ENCODE results near the gene GXYLT1.
A peak's percentile ranks its signal among the peaks of the same experiment; 100 is the strongest.
"Not testable (repeated sequence)": the region's sequence is repeated elsewhere in the genome, so short reads cannot be mapped to it uniquely, and the experiment has no call there.

Gene GXYLT1

GRCh38 chr12:42129595-42130204, 15.0 kb downstream of the GXYLT1 start:
- no peak for DNase-seq (ENCODE audit: insufficient read length, low spot score)

DNA sequence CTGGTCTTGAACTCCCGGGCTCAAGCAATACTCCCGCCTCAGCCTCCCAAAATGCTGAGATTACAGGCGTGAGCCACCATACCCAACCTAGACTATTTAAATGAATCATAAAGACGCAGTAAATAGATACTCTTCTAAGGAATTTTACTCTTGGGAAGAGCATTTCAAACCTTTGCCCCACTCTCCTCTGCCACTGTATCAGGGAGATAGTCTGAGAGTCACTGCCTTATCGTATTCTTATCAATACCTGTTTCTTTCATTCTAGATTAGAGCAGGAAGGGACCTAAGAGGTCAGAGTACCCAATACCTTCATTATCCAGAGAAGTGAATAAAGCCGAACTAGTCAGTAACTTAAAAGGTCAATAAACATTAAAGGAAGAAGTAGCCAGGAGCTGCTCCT, 15.8 kb downstream of the GXYLT1 start:
- TF ChIP-seq PAX5 (IDR thresholded peaks at IDR 0.05; ENCODE audit: insufficient read depth, low read length, severe bottlenecking) (no peak), SPI1 (IDR thresholded peaks at IDR 0.05; ENCODE audit: low read depth, low read length) (no peak), POU2F2 (IDR thresholded peaks at IDR 0.05; ENCODE audit: low read depth, low read length) (no peak), POLR2A (IDR thresholded peaks at IDR 0.05; ENCODE audit: low read depth, low read length) (no peak), POLR2AphosphoS5 (IDR thresholded peaks at IDR 0.05; ENCODE audit: low read depth, low read length) (no peak), TAF1 (IDR thresholded peaks at IDR 0.05; ENCODE audit: low read depth, low read length) (no peak)
- DNase-seq (ENCODE audit: insufficient read length, low spot score) = no peak
- no peak for FAIRE-seq

More at GRCh38 chr12:42129595-42130204, 15.0 kb downstream of the GXYLT1 start:
- FAIRE-seq = no peak
- TF ChIP-seq SPI1 (IDR thresholded peaks at IDR 0.05; ENCODE audit: low read depth, low read length) (no peak), POU2F2 (IDR thresholded peaks at IDR 0.05; ENCODE audit: low read depth, low read length) (no peak), PAX5 (IDR thresholded peaks at IDR 0.05; ENCODE audit: insufficient read depth, low read length, severe bottlenecking) (no peak), POLR2AphosphoS5 (IDR thresholded peaks at IDR 0.05; ENCODE audit: low read depth, low read length) (no peak), POLR2A (IDR thresholded peaks at IDR 0.05; ENCODE audit: low read depth, low read length) (no peak)

GRCh38 chr12:42128327-42128726, 16.3 kb downstream of the GXYLT1 start:
- DNase-seq (ENCODE audit: insufficient read length, low spot score) = no peak
- FAIRE-seq = no peak
- no peak for TF ChIP-seq POLR2A (IDR thresholded peaks at IDR 0.05; ENCODE audit: low read depth, low read length)
- TF ChIP-seq TAF1 (IDR thresholded peaks at IDR 0.05; ENCODE audit: low read depth, low read length) = no peak
- no peak for TF ChIP-seq POLR2AphosphoS5 (IDR thresholded peaks at IDR 0.05; ENCODE audit: low read depth, low read length)
- TF ChIP-seq PAX5 (IDR thresholded peaks at IDR 0.05; ENCODE audit: insufficient read depth, low read length, severe bottlenecking) = no peak
- no peak for TF ChIP-seq POU2F2 (IDR thresholded peaks at IDR 0.05; ENCODE audit: low read depth, low read length)
- TF ChIP-seq SPI1 (IDR thresholded peaks at IDR 0.05; ENCODE audit: low read depth, low read length) = no peak

- FAIRE-seq = no peak
- no peak for DNase-seq (ENCODE audit: insufficient read length, low spot score)
- TF ChIP-seq PAX5 (IDR thresholded peaks at IDR 0.05; ENCODE audit: insufficient read depth, low read length, severe bottlenecking) = no peak
- TF ChIP-seq POU2F2 (IDR thresholded peaks at IDR 0.05; ENCODE audit: low read depth, low read length) = no peak
These were observed 17.7 kb downstream of the GXYLT1 start for GRCh38 chr12:42126963-42127362.

GRCh38 chr12:42125388-42125767, 19.3 kb downstream of the GXYLT1 start:
- TF ChIP-seq POU2F2 (IDR thresholded peaks at IDR 0.05; ENCODE audit: low read depth, low read length) = no peak
- TF ChIP-seq TAF1 (IDR thresholded peaks at IDR 0.05; ENCODE audit: low read depth, low read length) = no peak
- TF ChIP-seq POLR2AphosphoS5 (IDR thresholded peaks at IDR 0.05; ENCODE audit: low read depth, low read length) = no peak
- TF ChIP-seq POLR2A (IDR thresholded peaks at IDR 0.05; ENCODE audit: low read depth, low read length) = no peak
- TF ChIP-seq SPI1 (IDR thresholded peaks at IDR 0.05; ENCODE audit: low read depth, low read length) = no peak
- no peak for TF ChIP-seq PAX5 (IDR thresholded peaks at IDR 0.05; ENCODE audit: insufficient read depth, low read length, severe bottlenecking)
- no peak for DNase-seq (ENCODE audit: insufficient read length, low spot score)
- peak; percentile 52 for FAIRE-seq

DNA sequence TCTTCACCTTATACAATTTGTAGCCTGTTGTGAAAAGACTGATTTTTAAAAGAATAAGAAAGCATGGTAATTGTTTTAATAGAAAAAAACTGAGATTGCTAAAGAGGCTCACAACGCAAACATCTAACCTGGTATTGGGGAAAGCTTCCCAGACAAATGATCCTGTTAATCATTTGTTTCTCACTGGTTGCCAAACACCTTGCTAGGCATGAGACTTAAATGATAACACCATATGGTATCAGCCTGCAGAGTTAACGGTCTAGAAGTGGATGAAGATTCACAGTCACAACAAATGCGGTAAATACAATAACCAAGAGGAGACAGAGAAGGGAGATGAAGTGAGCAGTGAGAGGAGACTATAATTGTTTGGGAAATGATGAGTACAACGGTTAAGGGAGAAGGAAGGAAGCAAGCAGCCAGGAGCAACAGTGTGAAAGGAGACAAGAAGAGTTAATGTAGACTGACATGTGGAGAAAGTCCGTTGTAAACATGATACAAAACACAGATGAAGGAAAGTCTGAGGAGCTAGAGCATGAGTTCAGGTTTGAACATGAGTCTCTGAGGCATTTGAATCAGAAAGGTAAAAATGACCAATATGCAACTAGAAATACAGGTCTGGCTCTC, 19.8 kb downstream of the GXYLT1 start:
- DNase-seq (ENCODE audit: insufficient read length, low spot score) = no peak
- TF ChIP-seq TAF1 (IDR thresholded peaks at IDR 0.05; ENCODE audit: low read depth, low read length) (no peak), POLR2A (IDR thresholded peaks at IDR 0.05; ENCODE audit: low read depth, low read length) (no peak), PAX5 (IDR thresholded peaks at IDR 0.05; ENCODE audit: insufficient read depth, low read length, severe bottlenecking) (no peak), SPI1 (IDR thresholded peaks at IDR 0.05; ENCODE audit: low read depth, low read length) (no peak), POU2F2 (IDR thresholded peaks at IDR 0.05; ENCODE audit: low read depth, low read length) (no peak), POLR2AphosphoS5 (IDR thresholded peaks at IDR 0.05; ENCODE audit: low read depth, low read length) (no peak)
- FAIRE-seq = peak; percentile 72

GRCh38 chr12:42119085-42119633, 25.5 kb downstream of the GXYLT1 start:
- TF ChIP-seq POLR2A (IDR thresholded peaks at IDR 0.05; ENCODE audit: low read depth, low read length) = no peak
- TF ChIP-seq POU2F2 (IDR thresholded peaks at IDR 0.05; ENCODE audit: low read depth, low read length) = no peak
- no peak for TF ChIP-seq PAX5 (IDR thresholded peaks at IDR 0.05; ENCODE audit: insufficient read depth, low read length, severe bottlenecking)
- no peak for TF ChIP-seq POLR2AphosphoS5 (IDR thresholded peaks at IDR 0.05; ENCODE audit: low read depth, low read length)
- no peak for TF ChIP-seq TAF1 (IDR thresholded peaks at IDR 0.05; ENCODE audit: low read depth, low read length)
- TF ChIP-seq SPI1 (IDR thresholded peaks at IDR 0.05; ENCODE audit: low read depth, low read length) = no peak
- DNase-seq (ENCODE audit: insufficient read length, low spot score) (no peak), FAIRE-seq (no peak)

DNA sequence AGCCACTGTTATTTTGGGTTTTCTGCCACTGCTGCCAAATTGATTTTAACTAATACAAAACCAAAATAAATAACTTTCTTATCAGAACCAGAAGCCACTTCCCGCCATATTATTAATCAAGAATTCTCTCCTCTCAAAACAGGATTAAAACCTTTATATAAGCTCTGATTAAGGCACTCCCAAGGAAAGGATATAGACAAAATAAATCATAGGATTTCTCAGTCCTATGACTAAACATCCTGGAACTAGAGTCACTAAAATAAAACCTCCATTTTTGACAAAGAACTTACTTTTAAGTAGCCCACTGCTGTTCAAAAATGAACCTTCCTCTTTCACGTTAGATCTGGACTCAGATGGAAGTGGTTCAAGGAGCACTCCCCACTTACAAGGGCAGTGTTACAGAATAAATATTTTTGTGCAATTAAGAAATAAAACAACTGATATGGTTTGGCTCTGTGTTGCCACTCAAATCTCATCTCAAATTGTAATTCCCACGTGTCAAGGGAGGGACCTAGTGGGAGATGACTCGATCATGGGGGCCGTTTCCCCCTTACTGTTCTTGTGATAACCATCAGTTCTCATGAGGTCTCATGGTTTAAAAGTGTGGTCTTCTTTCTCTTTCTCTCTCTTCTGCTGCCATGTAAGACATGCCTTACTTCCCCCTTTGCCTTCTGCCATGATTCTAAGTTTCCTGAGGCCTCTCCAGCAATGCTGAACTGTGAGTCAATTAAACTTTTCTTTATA, 26.4 kb downstream of the GXYLT1 start:
- TF ChIP-seq PAX5 (IDR thresholded peaks at IDR 0.05; ENCODE audit: insufficient read depth, low read length, severe bottlenecking) (no peak), SPI1 (IDR thresholded peaks at IDR 0.05; ENCODE audit: low read depth, low read length) (no peak), POLR2A (IDR thresholded peaks at IDR 0.05; ENCODE audit: low read depth, low read length) (no peak), POLR2AphosphoS5 (IDR thresholded peaks at IDR 0.05; ENCODE audit: low read depth, low read length) (no peak), POU2F2 (IDR thresholded peaks at IDR 0.05; ENCODE audit: low read depth, low read length) (no peak)
- no peak for DNase-seq (ENCODE audit: insufficient read length, low spot score)
- FAIRE-seq = no peak

- FAIRE-seq = no peak
- DNase-seq (ENCODE audit: insufficient read length, low spot score) = no peak
- TF ChIP-seq SPI1 (IDR thresholded peaks at IDR 0.05; ENCODE audit: low read depth, low read length) (no peak), POLR2A (IDR thresholded peaks at IDR 0.05; ENCODE audit: low read depth, low read length) (no peak), TAF1 (IDR thresholded peaks at IDR 0.05; ENCODE audit: low read depth, low read length) (no peak), PAX5 (IDR thresholded peaks at IDR 0.05; ENCODE audit: insufficient read depth, low read length, severe bottlenecking) (no peak), POLR2AphosphoS5 (IDR thresholded peaks at IDR 0.05; ENCODE audit: low read depth, low read length) (no peak), POU2F2 (IDR thresholded peaks at IDR 0.05; ENCODE audit: low read depth, low read length) (no peak)
These were observed 35.6 kb downstream of the GXYLT1 start for GRCh38 chr12:42109031-42109430.

DNA sequence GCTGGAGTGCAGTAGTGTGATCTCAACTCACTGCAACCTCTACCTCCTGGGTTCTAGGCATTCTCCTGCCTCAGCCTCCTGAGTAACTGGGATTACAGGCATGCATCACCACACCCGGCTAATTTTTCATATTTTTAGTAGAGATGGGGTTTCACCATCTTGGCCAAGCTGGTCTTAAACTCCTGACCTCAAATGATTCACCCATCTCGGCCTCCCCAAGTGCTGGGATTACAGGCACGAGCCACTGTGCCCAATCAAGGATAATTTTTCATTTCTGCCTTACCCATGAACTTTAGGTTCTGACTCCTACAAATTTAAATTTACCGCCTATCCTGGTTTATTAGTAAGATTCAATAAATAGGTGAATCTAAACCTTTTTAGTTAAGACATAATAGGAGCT, 37.9 kb downstream of the GXYLT1 start:
- DNase-seq (ENCODE audit: insufficient read length, low spot score); FAIRE-seq: not testable (repeated sequence)
